Measurements from ENCODE around the gene SPRYD4.
"Not testable (repeated sequence)": the region's sequence is repeated elsewhere in the genome, so short reads cannot be mapped to it uniquely, and the experiment has no call there.

The SPRYD4 gene

GRCh38 chr12:56476972-56477432 is 8.6 kb downstream of the SPRYD4 start:
- DNase-seq (ENCODE audit: low read depth), result no peak

DNA sequence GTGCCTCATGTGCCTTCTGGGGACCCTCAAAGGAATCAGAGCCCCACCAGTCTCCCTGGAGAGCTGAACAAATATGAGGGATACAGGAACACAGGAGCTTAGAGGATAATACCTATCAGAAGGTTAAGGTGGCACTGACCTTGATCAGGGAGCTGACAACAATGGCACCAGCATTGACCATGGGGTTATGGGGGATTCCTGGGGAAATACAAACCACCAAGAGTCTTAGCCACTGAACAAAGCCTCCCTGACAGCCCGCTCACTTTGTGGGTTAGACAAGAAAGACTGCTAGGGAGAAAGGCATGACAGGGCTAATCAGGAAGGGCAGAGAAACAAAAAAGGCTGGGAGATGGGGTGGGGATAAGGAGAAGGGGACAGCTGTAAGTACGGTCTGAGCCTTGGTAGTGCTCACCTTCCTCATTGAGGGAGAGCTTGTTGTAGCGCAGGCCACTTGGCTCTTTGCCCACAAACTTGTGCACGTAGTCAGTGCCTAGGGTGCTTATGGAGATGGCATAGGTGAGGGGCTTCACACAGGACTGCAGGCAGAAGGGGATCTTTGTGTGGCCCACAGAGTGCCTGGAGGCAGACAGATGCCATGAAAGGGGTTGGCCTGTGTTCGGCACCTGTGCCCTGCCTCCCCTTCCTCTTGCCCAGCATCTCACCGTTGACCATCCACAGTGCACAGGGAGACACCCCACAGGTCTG is 9.3 kb downstream of the SPRYD4 start:
- DNase-seq (ENCODE audit: low read depth), result no peak

DNA sequence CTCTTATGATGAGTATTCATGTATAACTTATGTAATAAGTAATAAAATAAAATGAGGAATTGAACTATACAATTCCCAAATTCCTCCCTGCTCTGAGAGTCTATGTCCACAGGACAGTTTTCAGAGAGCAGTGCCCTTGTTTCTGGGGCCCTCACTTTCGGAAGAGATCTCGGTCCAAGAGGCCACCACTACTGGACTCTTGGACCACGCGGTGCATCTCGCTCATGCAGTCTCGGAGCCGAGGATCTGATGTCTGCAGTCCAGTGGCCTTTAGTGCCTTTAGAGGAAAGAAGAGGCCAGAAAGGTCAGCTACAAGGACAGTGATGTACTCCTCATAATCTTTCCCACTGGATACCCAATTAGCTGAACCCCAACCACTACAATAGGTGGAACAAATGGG is 11.2 kb downstream of the SPRYD4 start:
- DNase-seq (ENCODE audit: low read depth), result no peak

DNA sequence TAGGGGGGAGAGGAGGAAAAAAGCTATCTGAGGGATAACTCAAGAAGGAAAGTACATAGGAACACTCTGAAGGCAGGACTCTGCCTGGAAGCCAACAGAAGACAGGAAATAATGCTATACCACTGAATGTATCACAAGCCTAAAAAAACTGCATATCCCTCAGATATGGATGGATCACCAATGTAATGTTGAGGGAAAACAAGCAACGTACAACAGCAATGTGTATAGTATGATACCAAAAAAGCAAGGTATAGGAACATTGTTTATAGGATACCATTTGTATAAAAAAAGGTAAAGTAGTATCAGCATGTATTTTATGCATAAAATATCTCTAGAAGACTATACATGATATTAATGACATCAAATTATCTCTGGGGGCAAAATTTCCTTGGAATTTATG is 16.2 kb downstream of the SPRYD4 start:
- no peak for DNase-seq (ENCODE audit: low read depth)

GRCh38 chr12:56486694-56487093 is 18.3 kb downstream of the SPRYD4 start:
- DNase-seq (ENCODE audit: low read depth), result no peak

GRCh38 chr12:56487448-56488040 is 19.2 kb downstream of the SPRYD4 start:
- DNase-seq (ENCODE audit: low read depth), result no peak

- peak; percentile 51 for DNase-seq (ENCODE audit: low read depth)
Observed at GRCh38 chr12:56488041-56488955, 19.9 kb downstream of the SPRYD4 start, which contains the start of gene GLS2. Gene GLS2 (minus strand): TSS chr12:56488161. CDS start chr12:56488118, 43 bp downstream.

GRCh38 chr12:56490360-56490759 is 22.0 kb downstream of the SPRYD4 start:
- no peak for DNase-seq (ENCODE audit: low read depth)

GRCh38 chr12:56493409-56494105 is 25.2 kb downstream of the SPRYD4 start:
- DNase-seq (ENCODE audit: low read depth), result not testable (repeated sequence)

GRCh38 chr12:56494106-56494415 is 25.7 kb downstream of the SPRYD4 start:
- DNase-seq (ENCODE audit: low read depth), result not testable (repeated sequence)

GRCh38 chr12:56494481-56494880 is 26.1 kb downstream of the SPRYD4 start:
- not testable (repeated sequence) for DNase-seq (ENCODE audit: low read depth)

GRCh38 chr12:56496704-56497103 is 28.3 kb downstream of the SPRYD4 start:
- DNase-seq (ENCODE audit: low read depth), result not testable (repeated sequence)

- not testable (repeated sequence) for DNase-seq (ENCODE audit: low read depth)
Observed at GRCh38 chr12:56498126-56498902, 29.9 kb downstream of the SPRYD4 start.

GRCh38 chr12:56499452-56499851 is 31.1 kb downstream of the SPRYD4 start:
- not testable (repeated sequence) for DNase-seq (ENCODE audit: low read depth)

DNA sequence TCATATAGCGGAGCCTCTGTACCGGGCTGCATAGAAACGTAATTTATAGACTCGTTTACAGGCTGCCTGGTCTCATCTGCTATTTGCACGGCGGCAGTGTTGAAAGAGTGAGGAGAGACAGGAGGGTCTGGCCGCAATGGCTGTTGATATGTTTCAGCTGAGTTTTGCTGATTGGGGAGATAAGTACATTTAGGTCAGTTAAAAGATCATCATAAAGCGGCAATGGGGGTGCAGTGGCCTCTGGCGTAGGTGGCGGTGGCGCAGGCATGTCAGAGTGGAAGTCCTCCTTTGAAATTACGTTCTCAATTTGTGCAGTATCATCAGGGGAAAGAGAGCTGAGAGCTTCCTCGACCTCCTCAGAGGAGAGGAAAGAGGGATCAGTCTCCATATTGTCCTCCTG is 31.5 kb downstream of the SPRYD4 start:
- not testable (repeated sequence) for DNase-seq (ENCODE audit: low read depth)

DNA sequence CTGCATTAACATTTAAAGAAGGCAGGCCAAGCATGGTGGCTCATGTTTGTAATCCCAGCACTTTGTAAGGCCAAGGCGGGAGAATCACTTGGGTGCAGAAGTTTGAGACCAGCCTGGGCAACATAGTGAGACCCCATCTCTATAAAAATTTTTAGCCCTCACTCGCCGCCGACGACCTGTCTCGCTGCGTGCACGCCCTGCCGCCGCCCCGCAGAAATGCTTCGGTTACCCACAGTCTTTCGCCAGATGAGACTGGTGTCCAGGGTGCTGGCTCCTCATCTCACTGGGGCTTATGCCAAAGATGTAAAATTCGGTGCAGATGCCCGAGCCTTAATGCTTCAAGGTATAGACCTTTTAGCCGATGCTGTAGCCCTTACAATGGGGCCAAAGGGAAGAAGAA is 42.4 kb downstream of the SPRYD4 start:
- DNase-seq (ENCODE audit: low read depth), result no peak

GRCh38 chr12:56514014-56514318 is 45.6 kb downstream of the SPRYD4 start:
- DNase-seq (ENCODE audit: low read depth), result not testable (repeated sequence)

DNA sequence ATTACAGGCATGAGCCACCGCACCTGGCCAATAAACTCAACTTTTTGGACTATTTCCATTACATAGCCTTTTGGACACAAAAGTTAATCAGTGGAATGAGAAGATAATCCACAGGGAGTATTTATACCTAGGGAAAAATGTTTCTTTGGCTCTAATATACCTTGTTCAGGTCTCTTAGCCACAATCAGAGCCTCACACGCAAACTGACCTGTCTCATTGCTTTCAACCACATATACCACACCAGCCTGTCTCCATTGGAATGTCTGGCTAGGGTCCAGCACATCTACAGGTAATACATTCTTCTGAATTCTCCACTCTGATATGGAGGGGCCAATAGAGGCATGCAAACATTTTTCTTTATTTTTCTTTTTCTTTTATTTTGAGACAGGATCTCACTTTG is 49.5 kb downstream of the SPRYD4 start:
- no peak for DNase-seq (ENCODE audit: low read depth)

DNA sequence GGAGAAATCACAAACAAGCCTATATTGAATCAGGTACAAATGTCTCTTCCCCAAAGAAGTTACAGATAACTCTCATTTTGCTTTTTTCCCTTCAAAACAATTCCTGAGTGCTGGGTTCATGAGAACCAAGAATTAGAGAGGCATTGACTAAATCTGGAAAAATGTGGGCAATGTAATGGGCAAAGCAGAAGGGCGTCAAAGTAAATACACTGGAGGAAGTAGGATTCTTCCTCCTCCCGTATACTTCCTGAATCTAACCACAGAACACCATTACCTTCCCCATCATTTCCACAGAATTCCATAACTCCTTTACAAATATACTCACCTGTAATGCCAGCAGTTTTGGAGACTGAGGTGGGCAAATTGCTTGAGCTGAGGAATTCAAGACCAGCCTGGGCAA is 50.2 kb downstream of the SPRYD4 start:
- DNase-seq (ENCODE audit: low read depth), result no peak

- no peak for DNase-seq (ENCODE audit: low read depth)
Observed at GRCh38 chr12:56520048-56520447, 51.7 kb downstream of the SPRYD4 start.

DNA sequence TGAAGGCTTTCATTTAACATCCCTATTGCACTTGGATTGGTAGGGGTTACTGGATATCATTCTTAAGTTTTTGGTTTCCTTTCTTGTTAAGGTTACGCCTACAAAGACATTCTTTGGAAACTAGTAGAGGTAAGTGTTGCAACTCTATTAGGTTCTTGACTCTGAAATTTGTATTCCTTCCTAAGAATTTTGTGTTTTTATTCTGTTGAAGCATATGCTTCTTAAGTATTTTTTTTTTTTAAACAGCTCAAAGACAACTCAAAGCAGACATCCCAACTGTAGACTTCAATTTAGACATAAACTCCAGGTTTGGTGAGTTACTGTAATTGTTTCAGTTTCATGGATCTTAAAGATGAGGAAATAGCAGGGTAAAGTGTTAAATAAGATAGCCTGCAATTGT is 52.1 kb downstream of the SPRYD4 start:
- no peak for DNase-seq (ENCODE audit: low read depth)

DNA sequence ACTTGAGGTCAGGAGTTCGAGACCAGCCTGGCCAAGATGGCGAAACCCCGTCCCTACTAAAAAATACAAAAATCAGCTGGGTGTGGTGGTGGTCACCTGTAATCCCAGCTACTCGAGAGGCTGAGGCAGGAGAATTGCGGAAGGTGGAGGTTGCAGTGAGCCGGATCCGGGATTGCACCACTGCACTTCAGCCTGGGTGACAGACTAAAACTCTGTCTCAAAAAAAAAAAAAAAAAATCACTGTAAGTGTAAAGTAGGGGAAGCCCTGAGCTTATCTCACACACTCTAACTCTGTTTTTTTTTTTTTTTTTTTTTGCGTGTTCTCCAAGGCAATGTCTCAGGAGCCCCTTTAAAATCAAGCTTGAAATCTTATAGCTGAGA is 52.8 kb downstream of the SPRYD4 start:
- DNase-seq (ENCODE audit: low read depth), result no peak
